GM12874 (cell line): ENCODE data around the gene ADARB2.

Source experiments
- CTCF ChIP-seq: IDR thresholded peaks from 2 replicates; pipeline ENCODE4 v1.5.1; 2011; ENCODE audit warnings: low read depth, mild to moderate bottlenecking, control low read depth, low read length, moderate library complexity; ENCODE audit not compliant: insufficient read depth

Gene ADARB2

GRCh38 chr10:1744524-1744923, 7.2 kb upstream of the ADARB2 start:
- no peak for TF ChIP-seq CTCF

GRCh38 chr10:1743141-1743540, 5.8 kb upstream of the ADARB2 start:
- no peak for TF ChIP-seq CTCF

- TF ChIP-seq CTCF, result no peak
Measured at GRCh38 chr10:1741450-1741849, 4.1 kb upstream of the ADARB2 start.

GRCh38 chr10:1739751-1740150, 2.4 kb upstream of the ADARB2 start:
- TF ChIP-seq CTCF, result no peak

- TF ChIP-seq CTCF, result no peak
Measured at GRCh38 chr10:1738950-1739349, 1.6 kb upstream of the ADARB2 start.

GRCh38 chr10:1736972-1737221, 428 bp downstream of the ADARB2 start:
- TF ChIP-seq CTCF, result no peak

- no peak for TF ChIP-seq CTCF
Measured at GRCh38 chr10:1736144-1736971, 967 bp downstream of the ADARB2 start.
